ENCODE data around the gene SLIT1.

SLIT1 gene

GRCh38 chr10:96987141-96987841 is 198.5 kb downstream of the SLIT1 start:
- no peak for TF ChIP-seq RAD21 (IDR thresholded peaks at IDR 0.05; ENCODE audit: low read depth)
- no peak for TF ChIP-seq CEBPB (IDR thresholded peaks at IDR 0.05)
- no peak for TF ChIP-seq FOXM1 (IDR thresholded peaks at IDR 0.05; ENCODE audit: borderline replicate concordance, low read depth)
- no peak for TF ChIP-seq YY1 (IDR thresholded peaks at IDR 0.05; ENCODE audit: low read depth)
- no peak for TF ChIP-seq EP300 (IDR thresholded peaks at IDR 0.05; ENCODE audit: borderline replicate concordance)

DNA sequence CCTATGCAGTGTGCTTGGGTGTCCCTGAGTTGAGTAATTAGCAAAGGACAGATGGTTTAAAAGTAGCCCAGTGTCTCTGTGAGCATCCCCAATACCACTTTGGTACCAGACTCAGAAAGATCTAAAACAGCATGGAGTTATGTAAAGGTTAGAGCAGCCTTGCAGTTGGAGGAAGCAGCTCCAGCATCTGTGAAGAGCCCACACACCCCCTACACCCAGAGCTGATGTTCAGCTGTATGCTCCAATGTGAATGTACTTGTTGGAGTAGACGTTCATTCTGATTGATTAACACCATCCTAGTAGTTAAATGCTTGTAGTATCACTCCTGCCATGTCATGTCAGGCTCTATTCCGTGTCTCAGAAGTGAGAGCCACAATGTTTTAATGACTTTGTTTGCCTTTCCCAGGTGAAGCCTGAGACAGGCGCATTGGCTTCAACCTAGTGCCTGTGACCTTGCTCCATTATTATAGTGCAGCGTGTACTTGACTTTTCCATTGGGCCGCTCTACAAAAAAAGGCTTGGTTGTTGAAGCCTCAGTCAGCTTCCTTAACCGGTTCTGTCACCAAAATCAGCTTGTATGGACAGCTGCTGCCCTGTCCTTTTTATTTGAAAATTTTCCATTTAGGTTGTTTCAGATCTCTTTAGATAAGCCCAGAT is 199.4 kb downstream of the SLIT1 start:
- no peak for TF ChIP-seq NFIC (IDR thresholded peaks at IDR 0.05)

- no peak for TF ChIP-seq RAD21 (IDR thresholded peaks at IDR 0.05; ENCODE audit: low read depth)
- no peak for TF ChIP-seq USF1 (IDR thresholded peaks at IDR 0.05)
- TF ChIP-seq MAX (IDR thresholded peaks at IDR 0.05) = no peak
- TF ChIP-seq TCF12 (IDR thresholded peaks at IDR 0.05; ENCODE audit: low read depth) = no peak
- TF ChIP-seq REST (IDR thresholded peaks at IDR 0.05; ENCODE audit: low read depth) = no peak
- TF ChIP-seq EGR1 (IDR thresholded peaks at IDR 0.05) = no peak
- no peak for TF ChIP-seq ZBTB7A (IDR thresholded peaks at IDR 0.05; ENCODE audit: low read depth)
- TF ChIP-seq FOXM1 (IDR thresholded peaks at IDR 0.05; ENCODE audit: borderline replicate concordance, low read depth) = no peak
- TF ChIP-seq TEAD4 (IDR thresholded peaks at IDR 0.05) = no peak
- TF ChIP-seq TAF1 (IDR thresholded peaks at IDR 0.05; ENCODE audit: low read depth) = no peak
- no peak for TF ChIP-seq NFIC (IDR thresholded peaks at IDR 0.05)
- no peak for TF ChIP-seq CREB1 (IDR thresholded peaks at IDR 0.05; ENCODE audit: low read depth)
- no peak for TF ChIP-seq EP300 (IDR thresholded peaks at IDR 0.05; ENCODE audit: borderline replicate concordance)
- TF ChIP-seq CEBPB (IDR thresholded peaks at IDR 0.05) = no peak
- TF ChIP-seq YY1 (IDR thresholded peaks at IDR 0.05; ENCODE audit: low read depth) = no peak
Measured at GRCh38 chr10:96984541-96985131, 201.1 kb downstream of the SLIT1 start.

GRCh38 chr10:96982149-96982930 is 203.4 kb downstream of the SLIT1 start:
- TF ChIP-seq RAD21 (IDR thresholded peaks at IDR 0.05; ENCODE audit: low read depth) = peak; percentile 11; the same call in 1 of the 2 replicates
- TF ChIP-seq ZBTB7A (IDR thresholded peaks at IDR 0.05; ENCODE audit: low read depth) = no peak

DNA sequence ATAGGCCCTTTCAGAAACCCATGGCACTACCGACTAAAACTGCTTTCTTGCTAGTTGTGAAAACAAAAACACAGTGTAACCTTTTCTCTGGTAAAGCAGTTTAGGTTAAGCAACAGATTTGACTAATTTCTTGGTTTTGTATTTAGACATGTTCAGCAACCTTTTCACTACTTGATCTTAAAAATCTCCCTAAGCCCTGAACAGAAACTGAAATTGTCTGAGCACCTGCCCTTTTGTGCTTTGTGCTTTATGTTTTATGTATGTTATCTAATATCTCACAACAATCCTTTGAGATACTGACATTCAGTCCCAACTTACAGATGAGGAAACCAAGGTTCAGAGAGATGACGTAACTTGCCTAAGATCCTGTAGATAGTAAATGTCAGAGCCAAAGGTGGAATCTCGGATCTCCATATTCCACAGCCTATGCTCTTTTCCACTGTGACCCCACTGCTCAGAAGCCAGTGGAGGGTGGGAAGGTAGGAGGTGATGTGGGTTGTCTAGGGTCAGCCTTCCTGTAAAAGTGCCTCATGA is 207.1 kb downstream of the SLIT1 start:
- no peak for TF ChIP-seq ZBTB7A (IDR thresholded peaks at IDR 0.05; ENCODE audit: low read depth)
- TF ChIP-seq FOXM1 (IDR thresholded peaks at IDR 0.05; ENCODE audit: borderline replicate concordance, low read depth) = no peak
- no peak for TF ChIP-seq TEAD4 (IDR thresholded peaks at IDR 0.05)
- no peak for TF ChIP-seq MAX (IDR thresholded peaks at IDR 0.05)
- TF ChIP-seq TAF1 (IDR thresholded peaks at IDR 0.05; ENCODE audit: low read depth) = no peak
- no peak for TF ChIP-seq USF1 (IDR thresholded peaks at IDR 0.05)
- no peak for TF ChIP-seq CREB1 (IDR thresholded peaks at IDR 0.05; ENCODE audit: low read depth)
- TF ChIP-seq REST (IDR thresholded peaks at IDR 0.05; ENCODE audit: low read depth) = no peak
- TF ChIP-seq TCF12 (IDR thresholded peaks at IDR 0.05; ENCODE audit: low read depth) = no peak
- TF ChIP-seq YY1 (IDR thresholded peaks at IDR 0.05; ENCODE audit: low read depth) = no peak
